HG02623 (cell line): ENCODE measurements around the gene PVR.
"Not testable (repeated sequence)": the region's sequence is repeated elsewhere in the genome, so short reads cannot be mapped to it uniquely, and the experiment has no call there.

Experiments used
- ATAC-seq: cut with Tn5 transposase; IDR thresholded peaks from one replicate; pipeline ENCODE4 v1.9.1; 2021; ENCODE audit warnings: moderate library complexity; ENCODE audit not compliant: unreplicated experiment

PVR gene

DNA sequence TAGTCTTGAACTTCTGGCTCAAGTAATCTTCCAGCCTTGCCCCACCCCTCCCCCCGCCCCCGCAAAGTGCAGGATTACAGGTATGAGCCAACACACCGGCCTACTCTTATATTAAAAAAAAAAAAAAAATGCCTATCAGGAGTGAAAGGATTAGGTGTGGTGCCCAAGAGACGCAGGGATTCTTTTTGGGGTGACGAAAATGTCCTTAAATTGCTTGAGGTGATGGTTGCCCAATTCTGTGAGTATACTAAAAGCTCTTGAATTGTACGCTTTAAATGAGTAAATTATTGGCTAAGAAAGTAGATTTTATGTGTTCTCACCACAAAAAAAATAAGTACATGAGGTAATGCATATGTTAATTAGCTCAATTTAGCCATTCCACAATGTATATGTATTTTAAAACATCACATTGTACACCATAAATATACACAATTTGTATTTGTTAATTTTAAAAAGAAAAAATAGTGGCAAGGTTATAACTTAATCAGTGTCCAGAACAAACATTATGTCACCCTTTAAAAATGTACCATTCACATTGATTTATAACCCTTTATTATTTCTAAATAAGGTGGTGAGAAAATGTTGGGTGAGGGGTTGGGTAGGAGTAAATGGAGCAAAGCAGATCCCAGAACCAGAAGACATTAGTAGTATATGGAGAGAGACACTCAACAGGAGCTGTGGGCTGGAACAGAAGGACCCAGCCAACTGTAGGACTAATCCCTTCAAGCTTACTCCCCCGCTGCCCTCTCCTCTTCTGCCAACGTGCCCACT, 26.4 kb upstream of the PVR start:
- ATAC-seq = no peak

DNA sequence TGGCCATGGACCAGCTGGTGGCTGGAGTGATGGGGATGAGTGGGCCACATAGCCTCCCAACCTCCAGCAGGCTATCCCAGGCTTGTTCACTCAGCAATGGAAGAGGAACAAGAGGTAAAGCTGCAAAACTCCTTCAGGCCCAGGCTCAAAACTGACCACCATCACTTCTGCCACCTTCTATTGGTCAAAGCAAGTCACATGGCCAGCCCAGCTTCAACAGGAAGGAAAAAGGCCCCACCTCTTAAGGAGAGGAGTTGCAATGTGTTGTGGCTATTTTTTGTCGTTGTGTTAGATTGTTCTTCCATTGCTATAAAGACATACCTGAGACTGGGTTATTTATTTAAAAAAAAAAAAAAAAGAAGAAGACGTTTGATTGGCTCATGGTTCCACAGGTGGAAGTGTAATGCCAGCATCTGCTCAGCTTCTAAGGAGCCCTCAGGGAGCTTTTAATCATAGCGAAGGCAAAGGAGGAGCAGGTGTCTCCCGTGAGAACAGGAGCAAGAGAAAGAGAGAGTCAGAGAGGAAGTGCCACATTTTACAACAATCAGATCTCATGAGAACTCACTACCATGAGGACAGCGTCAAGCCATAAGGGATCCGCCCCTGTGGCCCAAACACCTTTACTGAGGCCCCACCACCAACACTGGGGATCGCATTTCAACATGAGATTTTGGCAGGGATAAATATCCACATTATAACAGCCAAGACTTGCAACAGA, 24.9 kb upstream of the PVR start:
- ATAC-seq = no peak

DNA sequence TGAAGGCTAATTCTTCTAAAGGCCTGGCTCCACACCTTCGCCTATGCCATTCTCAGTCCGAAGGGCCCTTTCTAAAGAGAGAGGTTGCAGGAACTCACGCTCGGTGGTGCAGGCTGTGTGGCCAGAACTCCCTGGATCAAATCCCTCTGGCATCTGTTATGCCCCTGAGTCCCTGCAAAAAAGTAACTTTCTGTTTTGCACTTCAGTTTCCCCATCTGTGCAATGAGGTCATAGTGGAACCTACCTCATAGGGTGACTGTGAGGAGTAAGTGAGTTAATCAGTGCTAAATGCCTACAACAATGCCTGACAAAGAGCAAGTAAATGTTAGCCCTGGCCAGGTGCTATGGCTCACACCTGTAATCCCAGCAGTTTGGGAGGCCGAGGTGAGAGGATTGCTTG, 23.0 kb upstream of the PVR start:
- no peak for ATAC-seq

DNA sequence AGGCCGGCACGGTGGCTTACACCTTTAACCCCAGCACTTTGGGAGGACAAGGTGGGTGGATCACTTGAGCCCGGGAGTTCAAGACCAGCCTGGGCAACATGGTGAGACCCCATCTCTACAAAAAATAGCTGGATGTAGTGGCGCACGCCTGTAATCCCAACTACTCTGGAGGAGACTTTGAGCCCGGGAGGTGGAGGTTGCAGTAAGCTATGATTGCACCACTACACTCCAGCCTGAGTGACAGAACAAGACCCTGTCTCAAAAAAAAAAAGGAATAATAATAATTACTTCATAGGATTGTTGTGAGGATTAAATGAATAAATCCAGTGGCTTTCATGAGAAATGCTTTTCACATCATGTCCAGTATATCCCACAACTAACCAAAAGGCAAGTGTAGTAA, 22.3 kb upstream of the PVR start:
- ATAC-seq = no peak

DNA sequence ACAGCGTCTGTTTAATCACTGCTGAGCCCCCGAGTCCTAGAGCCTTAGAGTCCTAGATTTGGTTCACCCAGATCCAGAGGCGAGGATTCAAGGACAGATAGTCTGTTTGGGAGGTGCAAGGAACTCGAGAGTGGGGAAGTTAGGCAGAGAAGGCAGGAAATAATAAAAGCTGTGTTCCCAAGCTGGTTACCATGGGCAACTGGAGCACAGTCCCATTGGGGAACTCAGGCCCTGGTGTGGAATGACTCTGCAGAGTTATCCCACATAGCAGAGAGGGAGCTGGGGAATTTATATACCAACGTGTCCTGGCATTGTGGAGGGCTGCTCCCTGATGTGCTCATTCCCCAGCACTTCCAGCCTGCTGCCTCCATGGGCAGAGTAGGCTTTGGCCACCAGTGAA, 20.6 kb upstream of the PVR start:
- ATAC-seq = no peak

DNA sequence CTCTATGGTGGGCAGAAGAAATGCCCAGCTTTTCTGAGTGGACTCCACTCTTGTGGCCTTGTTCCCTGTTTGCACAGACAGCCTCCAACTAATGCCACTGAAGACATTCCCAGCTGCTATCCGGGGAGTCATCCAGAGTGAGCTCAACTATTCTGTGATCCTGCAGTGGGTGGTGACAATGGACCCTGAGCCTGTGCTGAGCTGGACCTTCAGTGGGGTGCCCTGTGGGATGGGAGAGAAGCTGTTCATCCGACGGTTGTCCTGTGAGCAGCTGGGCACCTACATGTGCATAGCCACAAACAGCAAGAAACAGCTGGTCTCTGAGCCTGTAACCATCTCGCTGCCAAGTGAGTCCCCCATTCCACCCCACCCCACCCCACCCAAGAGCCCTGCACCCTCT, 20.1 kb upstream of the PVR start:
- ATAC-seq = no peak

DNA sequence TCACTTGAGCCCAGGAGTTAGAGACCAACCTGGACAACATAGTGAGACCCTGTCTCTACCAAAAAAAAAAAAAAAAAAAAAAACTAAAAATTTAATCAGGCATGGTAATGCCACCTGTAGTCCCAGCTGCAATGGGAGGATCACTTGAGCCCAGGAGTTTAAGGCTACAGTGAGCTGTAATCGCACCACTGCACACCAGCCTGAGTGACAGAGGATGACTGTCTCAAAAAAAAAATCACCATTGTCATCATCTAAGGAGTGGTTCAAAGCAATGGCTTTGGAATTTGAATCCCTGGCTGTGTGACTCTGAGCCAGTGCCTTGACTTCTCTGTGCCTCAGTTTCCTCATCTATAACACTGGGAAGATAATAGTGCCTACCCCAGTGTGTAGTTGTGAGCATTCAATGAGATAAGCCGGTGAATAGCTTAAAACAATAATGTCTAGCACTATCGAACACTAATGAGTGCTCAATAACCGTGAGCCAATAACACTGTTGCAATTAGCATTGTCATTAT, 18.8 kb upstream of the PVR start:
- ATAC-seq = no peak

DNA sequence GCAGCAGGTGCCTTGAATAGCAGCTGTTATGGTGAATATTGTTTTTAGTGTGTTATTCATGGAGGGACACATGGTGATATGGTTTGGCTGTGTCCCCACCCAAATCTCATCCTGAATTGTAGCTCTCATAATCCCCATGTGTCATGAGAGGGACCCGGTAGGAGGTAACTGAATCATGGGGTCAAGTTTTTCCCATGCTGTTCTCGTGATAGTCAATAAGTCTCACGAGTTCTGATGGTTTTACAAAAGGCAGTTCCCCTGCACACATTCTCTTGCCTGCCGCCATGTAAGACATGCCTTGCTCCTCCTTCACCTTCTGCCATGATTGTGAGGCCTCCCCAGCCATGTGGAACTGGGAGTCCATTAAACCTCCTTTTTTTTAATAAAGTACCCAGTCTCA, 18.1 kb upstream of the PVR start:
- not testable (repeated sequence) for ATAC-seq

DNA sequence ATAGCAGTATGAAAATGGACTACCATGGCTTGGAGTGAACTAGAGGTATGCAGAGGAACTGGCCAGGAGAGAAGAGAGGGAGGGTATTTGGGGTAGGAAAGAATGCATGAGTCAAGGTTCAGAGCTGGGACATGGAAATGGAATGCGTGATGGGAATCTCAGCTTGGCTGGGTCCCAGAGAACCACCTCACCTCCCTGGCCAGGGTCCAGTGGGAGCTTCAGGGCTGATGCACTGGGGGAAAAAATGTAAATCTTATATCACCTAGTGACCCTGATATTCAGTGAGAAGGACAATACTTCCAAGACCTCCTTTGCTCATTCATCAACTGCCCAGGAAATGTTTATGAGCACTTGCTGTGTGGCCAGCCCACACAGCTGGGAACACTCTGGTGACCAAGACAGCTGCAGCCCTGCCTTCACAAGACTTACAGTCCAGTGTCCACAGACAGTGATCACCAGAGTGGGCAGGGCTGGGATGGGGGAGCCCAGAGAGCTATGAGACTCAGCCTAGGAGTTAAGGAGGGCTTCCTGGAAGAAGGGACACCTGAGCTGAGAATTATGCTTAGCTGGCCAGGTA, 17.6 kb upstream of the PVR start:
- ATAC-seq = no peak

DNA sequence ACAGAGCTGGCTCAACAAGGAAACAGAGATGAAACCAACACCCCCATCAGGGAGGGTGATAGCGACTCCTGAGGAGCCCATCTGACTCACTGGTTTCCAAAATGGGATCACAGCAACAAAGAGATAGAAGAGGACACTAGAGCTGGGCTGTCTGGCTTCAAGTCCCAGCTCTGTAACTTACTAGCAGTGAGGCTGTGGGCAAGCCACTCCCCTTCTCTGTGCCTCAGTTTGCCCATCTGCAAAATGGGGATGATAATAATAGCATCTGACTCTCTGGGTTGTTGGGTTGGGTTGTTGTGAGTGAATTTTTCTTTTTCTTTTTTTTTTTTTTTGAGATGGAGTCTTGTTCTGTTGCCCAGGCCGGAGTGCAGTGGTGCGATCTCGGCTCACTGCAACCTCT, 16.1 kb upstream of the PVR start:
- no peak for ATAC-seq

DNA sequence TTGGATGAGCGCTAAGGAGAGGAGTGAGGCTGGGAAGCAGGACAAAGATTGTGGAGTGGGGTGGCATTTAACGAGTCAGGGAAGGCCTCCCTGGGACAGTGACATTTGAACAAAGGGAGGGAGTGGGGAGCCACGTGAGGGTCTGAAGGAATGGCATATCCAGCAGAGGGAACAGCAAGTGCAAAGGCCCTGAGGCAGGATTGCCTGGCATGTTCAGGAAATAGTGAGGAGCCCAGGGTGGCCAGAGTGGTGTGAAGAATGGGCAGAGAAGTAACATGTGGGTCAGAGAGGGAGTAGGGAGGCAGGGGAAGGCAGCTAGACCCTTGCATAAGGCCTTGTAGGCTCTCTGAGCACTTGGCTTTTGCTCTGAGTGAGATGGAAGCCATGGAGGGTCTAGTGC, 14.9 kb upstream of the PVR start:
- ATAC-seq = no peak

DNA sequence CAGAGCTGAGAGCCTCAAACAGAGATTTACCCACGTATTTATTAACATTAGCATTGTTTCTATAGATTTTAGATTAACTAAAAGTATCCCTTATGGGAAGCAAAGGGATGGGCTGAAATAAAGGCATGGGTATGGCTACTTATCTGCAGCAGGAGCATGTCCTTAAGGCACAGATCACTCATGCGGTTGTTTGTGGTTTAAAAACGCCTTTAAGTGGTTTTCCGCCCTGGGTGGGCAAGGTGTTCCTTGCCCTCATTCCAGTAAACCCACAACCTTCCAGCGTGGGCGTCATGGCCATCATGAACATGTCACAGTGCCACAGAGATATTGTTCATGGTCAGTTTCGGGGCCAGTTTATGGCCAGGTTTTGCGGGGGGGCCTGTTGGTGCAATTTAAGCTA, 12.1 kb upstream of the PVR start:
- not testable (repeated sequence) for ATAC-seq

DNA sequence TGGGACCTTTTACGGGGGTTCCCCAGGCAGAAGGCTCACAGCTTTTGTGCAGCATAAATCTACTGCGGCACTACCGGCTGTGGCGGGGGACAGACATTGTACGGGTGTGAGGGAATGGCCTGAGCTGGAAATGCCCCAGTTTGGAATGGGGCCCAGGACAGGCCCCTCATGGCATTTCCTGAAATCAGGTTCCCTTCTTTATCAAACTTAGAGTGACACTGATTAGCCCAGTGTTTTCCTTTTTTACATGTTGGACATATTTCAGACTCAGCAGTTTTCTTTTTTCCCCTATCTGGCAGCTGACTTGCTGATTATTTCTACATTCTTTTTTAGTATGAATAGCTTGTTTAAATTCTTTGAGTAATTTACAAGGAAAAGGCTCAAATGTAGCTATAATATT, 9.7 kb upstream of the PVR start:
- ATAC-seq = not testable (repeated sequence)

DNA sequence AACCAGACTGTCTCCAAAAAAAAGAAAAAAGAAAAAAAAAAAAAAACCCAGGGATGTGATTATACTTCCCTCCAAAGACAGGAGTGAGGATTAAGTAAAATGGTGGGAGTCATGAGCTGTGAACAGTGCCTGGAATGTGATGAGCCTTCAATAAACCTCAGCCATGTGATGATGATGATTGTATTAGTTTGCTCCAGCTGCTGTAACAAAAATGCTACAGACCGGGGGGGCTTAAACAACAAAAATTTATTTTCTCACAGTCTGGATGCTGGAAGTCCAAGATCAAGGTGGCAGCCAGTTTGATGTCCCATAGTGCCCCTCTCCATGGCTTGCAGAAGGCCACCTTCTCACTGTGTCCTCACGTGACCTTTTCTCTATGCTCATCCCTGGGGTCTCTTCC, 8.9 kb upstream of the PVR start:
- ATAC-seq = no peak

DNA sequence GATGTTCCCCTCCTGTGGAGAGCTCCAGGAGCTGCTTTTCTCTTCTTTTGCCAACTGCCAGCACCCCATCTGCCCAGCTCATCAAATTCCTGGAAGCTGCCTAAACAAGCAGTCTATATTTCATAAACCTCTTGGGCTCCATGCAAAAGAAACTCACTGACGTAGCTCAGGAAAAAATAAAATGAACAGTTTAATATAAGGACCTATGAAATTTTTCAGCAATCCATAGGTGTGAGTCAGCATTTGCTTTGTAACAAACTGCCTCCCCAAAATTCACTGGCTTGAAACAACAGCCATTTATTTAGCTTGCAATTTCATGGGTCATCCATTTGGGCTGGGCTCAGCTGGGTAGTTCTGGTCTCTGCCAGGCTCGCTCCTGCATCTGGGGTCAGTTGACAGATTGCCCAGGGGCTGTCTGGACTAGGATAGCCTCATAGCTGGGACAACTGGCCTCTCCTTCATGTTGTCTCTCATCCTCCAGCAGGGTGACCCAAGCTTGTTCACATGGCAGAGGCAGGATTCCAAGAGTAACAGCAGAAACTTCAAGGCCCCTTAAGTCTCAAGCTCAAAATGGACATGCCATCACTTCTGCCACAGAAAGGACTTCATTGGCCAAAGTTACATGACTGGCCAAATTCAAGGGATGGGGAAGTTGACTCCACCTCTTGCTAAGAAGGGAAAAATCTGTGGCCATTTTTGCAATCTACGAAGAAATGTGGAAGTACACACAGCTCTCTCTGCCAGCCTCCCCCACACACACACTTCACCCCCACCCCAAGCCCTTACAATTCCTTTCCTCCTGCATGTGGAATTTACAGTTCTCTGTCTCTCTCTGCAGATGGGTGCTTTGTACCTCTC, 7.9 kb upstream of the PVR start:
- no peak for ATAC-seq

DNA sequence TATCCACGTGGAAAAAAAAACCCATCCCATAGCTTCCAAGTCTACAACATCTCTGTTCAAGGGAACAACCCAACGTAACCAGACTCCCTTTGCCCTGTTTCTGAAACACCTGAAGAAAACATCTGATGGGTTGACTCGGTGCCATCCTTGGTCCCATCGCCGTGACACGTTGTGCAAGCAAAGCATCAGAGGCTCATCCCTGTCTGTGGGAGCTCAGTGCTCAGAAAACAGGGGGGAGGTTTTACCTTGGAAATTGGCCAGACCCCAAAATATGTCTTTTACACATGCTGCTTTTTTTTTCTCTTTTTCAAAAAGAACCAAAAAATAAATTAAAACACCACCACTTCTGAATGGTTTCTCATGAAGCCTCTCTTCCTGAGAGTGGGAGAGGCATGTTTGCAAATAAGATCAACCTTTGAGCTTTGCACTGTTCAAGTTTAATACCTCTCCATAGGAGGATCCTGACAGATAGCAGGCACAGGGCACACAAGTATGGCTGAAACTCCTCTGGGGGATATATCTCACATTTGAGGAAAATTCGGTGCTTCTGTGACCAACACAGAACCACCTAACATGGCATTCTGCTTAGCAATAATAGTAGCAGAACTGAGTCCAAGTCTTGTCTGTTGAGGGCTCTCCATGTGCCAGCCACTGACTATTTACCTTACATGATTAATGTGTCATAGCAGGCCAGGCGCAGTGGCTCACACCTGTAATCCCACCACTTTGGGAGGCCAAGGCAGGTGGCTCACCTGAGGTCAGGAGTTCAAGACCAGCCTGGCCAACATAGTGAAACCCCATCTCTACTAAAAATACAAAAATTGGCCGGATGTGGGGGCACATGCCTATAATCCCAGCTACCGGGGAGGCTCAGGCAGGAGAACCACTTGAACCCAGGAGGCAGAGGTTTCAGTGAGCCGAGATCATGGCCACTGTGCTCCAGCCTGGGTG, 7.0 kb upstream of the PVR start:
- ATAC-seq = no peak

DNA sequence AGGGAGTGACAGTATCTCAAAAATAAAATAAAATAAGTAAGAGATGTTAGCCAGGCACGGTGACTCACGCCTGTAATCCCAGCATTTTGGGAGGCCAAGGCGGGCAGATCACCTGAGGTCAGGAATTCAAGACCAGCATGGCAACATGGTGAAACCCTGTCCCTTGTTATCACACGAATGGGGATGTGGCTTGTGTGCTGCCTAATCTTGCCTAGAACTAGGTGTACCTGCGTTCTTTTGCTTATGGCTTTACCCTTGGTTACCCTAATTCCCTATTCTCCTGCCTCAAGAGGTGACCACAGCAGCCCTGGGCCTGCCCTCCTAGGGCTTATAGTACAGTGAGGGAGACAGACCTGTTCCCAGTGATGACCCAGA, 6.3 kb upstream of the PVR start:
- ATAC-seq = no peak

DNA sequence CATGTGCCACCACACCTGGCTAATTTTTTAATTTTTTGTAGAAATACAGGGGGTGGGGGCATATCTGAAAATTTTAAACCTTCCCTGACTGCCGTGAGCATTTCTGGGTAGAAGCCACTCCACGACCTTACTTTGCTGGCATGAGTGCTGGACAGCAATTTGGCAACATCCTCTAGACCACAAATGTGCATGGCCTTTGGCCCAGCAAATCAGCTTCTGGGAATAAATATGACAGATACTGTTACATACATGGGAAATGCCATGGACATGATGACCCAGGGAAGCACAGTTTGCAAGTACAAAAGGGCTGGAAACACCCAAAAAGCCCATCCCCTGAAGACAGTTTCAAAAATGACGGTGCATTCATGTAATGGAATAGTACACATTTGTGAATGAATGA, 3.2 kb upstream of the PVR start:
- ATAC-seq = no peak

DNA sequence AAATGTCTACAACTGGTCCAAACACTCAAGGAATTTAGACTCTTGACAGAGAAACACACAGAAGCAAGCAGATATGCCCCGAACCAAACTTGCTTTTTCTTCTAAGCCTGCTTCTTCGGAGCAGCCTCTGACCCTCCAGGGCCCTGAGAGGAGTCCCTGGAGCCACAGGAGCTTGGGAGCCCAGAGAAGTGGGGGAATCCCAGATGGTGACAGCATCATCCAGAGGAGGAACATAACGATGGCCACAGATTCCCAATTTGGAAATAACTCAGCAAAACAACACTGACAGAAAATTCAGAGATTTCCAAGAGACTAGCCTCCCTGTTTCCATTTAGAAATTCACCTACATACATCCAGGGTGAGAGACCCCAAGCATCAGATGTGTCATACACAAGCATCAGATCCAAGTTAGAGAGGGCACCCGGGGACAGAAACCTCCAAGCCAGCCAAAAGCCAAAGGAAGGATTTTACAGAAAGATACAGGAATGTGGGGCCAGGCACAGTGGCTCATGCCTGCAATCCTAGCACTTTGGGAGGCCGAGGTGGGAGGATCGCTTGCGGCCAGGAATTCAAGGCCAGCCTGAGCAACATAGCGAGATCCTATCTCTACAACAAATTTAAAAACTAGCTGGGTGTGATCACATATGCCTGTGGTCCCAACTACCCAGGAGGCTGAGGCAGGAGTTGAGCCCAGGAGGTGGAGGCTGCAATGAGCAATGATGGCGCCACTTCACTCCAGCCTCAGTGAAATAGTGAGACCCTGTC, 2.0 kb upstream of the PVR start:
- ATAC-seq = no peak
